ENCODE results near the gene ZNF225.

Gene ZNF225

DNA sequence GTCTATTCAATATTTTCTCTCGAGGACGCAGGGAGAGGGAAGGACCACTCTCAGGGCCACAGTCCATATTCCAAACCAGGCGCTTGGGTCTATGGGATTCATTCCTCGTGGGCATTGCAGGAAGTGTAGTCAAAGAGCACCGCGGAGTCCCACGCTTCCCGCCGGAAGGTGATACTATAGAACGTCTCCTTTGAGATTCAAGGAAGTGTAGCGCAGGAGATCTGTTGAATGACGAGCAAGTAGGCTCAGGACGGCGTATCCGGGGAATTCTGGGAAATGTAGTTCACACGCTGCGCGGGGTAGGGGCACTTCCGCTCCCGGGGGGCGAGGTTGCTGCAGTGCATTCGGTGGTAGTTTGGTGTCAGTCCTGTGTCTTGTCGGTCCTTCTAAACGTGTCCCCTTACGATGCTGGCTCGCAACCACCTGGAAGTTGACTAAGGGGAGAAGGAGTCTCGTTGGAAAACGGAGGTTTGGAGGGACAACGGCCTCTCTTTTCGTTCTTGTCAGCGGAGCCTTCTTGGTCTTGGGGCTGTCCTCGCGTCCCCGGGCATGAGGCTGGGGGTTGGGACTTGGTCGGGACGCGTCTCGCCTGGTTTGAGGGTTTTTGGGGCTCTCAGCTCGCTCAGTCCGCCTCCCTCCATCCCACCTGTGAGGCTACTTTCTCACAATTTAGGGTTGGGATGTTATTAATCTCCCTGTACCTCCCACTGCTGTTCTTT, 41.2 kb upstream of the ZNF225 start, which contains the start of gene ZNF284 (continued):
- 0 out of 2 replicates have a peak, but pooled peaks have one; percentile 20 for TF ChIP-seq ZNF701 (tag by site-specific recombination; IDR thresholded peaks at IDR 0.05)
- TF ChIP-seq, protein P1, sequence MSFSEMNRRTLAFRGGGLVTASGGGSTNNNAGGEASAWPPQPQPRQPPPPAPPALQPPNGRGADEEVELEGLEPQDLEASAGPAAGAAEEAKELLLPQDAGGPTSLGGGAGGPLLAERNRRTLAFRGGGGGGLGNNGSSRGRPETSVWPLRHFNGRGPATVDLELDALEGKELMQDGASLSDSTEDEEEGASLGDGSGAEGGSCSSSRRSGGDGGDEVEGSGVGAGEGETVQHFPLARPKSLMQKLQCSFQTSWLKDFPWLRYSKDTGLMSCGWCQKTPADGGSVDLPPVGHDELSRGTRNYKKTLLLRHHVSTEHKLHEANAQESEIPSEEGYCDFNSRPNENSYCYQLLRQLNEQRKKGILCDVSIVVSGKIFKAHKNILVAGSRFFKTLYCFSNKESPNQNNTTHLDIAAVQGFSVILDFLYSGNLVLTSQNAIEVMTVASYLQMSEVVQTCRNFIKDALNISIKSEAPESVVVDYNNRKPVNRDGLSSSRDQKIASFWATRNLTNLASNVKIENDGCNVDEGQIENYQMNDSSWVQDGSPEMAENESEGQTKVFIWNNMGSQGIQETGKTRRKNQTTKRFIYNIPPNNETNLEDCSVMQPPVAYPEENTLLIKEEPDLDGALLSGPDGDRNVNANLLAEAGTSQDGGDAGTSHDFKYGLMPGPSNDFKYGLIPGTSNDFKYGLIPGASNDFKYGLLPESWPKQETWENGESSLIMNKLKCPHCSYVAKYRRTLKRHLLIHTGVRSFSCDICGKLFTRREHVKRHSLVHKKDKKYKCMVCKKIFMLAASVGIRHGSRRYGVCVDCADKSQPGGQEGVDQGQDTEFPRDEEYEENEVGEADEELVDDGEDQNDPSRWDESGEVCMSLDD (tag by site-specific recombination; IDR thresholded peaks at IDR 0.05), result peak; percentile 78
- no peak for TF ChIP-seq ZNF214 (tag by site-specific recombination; IDR thresholded peaks at IDR 0.05; ENCODE audit: borderline replicate concordance)
- TF ChIP-seq, protein P2, sequence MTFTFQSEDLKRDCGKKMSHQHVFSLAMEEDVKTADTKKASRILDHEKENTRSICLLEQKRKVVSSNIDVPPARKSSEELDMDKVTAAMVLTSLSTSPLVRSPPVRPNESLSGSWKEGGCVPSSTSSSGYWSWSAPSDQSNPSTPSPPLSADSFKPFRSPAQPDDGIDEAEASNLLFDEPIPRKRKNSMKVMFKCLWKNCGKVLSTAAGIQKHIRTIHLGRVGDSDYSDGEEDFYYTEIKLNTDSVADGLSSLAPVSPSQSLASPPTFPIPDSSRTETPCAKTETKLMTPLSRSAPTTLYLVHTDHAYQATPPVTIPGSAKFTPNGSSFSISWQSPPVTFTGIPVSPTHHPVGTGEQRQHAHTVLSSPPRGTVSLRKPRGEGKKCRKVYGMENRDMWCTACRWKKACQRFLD (tag by site-specific recombination; IDR thresholded peaks at IDR 0.05), result no peak
- TF ChIP-seq ZNF791 (tag by site-specific recombination; IDR thresholded peaks at IDR 0.05), result peak; percentile 66; the same call in 1 of the 2 replicates
- TF ChIP-seq ZNF302 (tag by site-specific recombination; IDR thresholded peaks at IDR 0.05; ENCODE audit: low read depth), result 0 out of 2 replicates have a peak, but pooled peaks have one; percentile 44
- TF ChIP-seq ZNF274 (IDR thresholded peaks at IDR 0.05; ENCODE audit: low read length), result no peak
- TF ChIP-seq ZNF274 (tag by site-specific recombination; IDR thresholded peaks at IDR 0.05; ENCODE audit: borderline replicate concordance), result no peak

DNA sequence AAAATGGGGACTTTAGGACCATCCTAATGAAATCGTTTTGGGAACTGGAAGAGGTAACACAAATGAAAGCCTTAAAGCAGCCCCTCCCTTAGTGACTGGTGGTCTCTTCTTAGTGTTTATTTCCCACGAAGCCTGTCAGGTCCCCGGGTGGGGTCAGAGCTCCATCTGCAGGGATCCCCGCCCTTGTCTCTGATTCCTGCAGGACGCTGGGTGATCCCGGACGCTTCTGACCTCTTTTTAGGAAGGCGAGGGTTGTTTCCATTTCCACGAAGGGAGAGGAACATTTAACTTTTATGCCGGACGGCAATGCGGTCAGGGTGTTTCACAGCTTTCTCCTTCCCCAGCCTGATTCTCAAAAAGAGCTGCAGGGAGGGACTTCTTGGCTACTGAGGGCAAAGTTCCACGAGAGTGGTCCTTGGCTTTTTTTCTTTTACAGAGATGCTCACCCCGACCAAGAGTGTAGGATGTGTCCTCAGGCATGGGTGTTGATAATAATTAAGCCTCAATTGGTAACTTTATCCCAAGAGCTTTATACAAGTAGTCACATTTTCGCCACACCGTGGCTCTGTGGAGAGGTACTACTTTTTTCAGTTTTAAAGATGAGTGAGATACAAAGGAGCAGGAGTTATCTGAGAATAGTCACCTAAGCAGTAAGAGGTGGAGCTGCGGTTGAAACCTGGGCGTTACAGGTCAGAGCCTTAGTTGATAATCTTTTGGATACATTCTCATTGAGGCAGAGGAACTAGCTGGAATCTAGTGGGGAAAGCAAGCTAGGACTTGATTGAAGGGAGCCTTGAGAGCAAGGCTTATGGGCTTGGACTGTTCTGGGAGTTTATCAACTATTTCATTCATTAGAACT, 40.4 kb upstream of the ZNF225 start:
- ChIA-PET CTCF (interaction anchor here (0.5 to 1.5 kb wide), 3 partner anchors 12 to 98 kb away, joined by 3 to 12 read pairs (median 3); no protein-coding TSS in a partner anchor), POLR2A (interaction anchor here (0.8 to 1.4 kb wide), 6 partner anchors 21 to 140 kb away, joined by 3 to 6 read pairs (median 4); partner anchors contain the start of genes ZNF221, ZNF224, ZNF226 and ZNF227)
- TF ChIP-seq IKZF3 (tag by site-specific recombination; IDR thresholded peaks at IDR 0.05) (peak; percentile 50; the same call in 1 of the 2 replicates), HOXA7 (CRISPR knock-in tag; IDR thresholded peaks at IDR 0.05; ENCODE audit: borderline replicate concordance) (no peak), ZNF830 (tag by site-specific recombination; IDR thresholded peaks at IDR 0.05; ENCODE audit: low read depth) (no peak), ZNF654 (tag by site-specific recombination; IDR thresholded peaks at IDR 0.05; ENCODE audit: low read depth) (peak; percentile 7; the same call in 1 of the 2 replicates)
- TF ChIP-seq, protein P3, sequence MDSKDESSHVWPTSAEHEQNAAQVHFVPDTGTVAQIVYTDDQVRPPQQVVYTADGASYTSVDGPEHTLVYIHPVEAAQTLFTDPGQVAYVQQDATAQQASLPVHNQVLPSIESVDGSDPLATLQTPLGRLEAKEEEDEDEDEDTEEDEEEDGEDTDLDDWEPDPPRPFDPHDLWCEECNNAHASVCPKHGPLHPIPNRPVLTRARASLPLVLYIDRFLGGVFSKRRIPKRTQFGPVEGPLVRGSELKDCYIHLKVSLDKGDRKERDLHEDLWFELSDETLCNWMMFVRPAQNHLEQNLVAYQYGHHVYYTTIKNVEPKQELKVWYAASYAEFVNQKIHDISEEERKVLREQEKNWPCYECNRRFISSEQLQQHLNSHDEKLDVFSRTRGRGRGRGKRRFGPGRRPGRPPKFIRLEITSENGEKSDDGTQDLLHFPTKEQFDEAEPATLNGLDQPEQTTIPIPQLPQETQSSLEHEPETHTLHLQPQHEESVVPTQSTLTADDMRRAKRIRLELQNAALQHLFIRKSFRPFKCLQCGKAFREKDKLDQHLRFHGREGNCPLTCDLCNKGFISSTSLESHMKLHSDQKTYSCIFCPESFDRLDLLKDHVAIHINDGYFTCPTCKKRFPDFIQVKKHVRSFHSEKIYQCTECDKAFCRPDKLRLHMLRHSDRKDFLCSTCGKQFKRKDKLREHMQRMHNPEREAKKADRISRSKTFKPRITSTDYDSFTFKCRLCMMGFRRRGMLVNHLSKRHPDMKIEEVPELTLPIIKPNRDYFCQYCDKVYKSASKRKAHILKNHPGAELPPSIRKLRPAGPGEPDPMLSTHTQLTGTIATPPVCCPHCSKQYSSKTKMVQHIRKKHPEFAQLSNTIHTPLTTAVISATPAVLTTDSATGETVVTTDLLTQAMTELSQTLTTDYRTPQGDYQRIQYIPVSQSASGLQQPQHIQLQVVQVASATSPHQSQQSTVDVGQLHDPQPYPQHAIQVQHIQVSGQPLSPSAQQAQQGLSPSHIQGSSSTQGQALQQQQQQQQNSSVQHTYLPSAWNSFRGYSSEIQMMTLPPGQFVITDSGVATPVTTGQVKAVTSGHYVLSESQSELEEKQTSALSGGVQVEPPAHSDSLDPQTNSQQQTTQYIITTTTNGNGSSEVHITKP (tag by site-specific recombination; IDR thresholded peaks at IDR 0.05), result peak; percentile 91
- TF ChIP-seq, protein P4, sequence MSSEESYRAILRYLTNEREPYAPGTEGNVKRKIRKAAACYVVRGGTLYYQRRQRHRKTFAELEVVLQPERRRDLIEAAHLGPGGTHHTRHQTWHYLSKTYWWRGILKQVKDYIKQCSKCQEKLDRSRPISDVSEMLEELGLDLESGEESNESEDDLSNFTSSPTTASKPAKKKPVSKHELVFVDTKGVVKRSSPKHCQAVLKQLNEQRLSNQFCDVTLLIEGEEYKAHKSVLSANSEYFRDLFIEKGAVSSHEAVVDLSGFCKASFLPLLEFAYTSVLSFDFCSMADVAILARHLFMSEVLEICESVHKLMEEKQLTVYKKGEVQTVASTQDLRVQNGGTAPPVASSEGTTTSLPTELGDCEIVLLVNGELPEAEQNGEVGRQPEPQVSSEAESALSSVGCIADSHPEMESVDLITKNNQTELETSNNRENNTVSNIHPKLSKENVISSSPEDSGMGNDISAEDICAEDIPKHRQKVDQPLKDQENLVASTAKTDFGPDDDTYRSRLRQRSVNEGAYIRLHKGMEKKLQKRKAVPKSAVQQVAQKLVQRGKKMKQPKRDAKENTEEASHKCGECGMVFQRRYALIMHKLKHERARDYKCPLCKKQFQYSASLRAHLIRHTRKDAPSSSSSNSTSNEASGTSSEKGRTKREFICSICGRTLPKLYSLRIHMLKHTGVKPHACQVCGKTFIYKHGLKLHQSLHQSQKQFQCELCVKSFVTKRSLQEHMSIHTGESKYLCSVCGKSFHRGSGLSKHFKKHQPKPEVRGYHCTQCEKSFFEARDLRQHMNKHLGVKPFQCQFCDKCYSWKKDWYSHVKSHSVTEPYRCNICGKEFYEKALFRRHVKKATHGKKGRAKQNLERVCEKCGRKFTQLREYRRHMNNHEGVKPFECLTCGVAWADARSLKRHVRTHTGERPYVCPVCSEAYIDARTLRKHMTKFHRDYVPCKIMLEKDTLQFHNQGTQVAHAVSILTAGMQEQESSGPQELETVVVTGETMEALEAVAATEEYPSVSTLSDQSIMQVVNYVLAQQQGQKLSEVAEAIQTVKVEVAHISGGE (tag by site-specific recombination; conservative IDR thresholded peaks at IDR 0.05; ENCODE audit: low read depth), result peak; percentile 58
- TF ChIP-seq, protein P5, sequence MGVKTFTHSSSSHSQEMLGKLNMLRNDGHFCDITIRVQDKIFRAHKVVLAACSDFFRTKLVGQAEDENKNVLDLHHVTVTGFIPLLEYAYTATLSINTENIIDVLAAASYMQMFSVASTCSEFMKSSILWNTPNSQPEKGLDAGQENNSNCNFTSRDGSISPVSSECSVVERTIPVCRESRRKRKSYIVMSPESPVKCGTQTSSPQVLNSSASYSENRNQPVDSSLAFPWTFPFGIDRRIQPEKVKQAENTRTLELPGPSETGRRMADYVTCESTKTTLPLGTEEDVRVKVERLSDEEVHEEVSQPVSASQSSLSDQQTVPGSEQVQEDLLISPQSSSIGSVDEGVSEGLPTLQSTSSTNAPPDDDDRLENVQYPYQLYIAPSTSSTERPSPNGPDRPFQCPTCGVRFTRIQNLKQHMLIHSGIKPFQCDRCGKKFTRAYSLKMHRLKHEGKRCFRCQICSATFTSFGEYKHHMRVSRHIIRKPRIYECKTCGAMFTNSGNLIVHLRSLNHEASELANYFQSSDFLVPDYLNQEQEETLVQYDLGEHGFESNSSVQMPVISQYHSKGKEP (tag by site-specific recombination; IDR thresholded peaks at IDR 0.05), result peak; percentile 22; the same call in 1 of the 2 replicates
- H3K9me3 ChIP-seq (ENCODE audit: control insufficient read depth, insufficient read depth, low read depth, low read length), result peaks cover 9% of the 10 kb centered on the region
- H3K4me3 ChIP-seq (ENCODE audit: low read depth, low read length), result peak overlapping the region; percentile 49
- peak overlapping the region; percentile 62; the same call in 1 of the 2 replicates for H3K27ac ChIP-seq (ENCODE audit: extremely low read depth, low read depth, low read length)
- peaks cover 6 to 58% of the 10 kb centered on the region in 2 experiments for H3K36me3 ChIP-seq (ENCODE audit: control insufficient read depth in 2 of 2, insufficient read depth in 1 of 2, low read length in 2 of 2)
- peaks cover 16% of the 10 kb centered on the region for H3K4me1 ChIP-seq (ENCODE audit: control insufficient read depth, insufficient read depth, low read length)

All from HEK293 (cell line).